SH-SY5Y (cell line): ENCODE results near the gene DPP6.

Experiments used
- GATA2 ChIP-seq: IDR thresholded peaks from 2 replicates; pipeline ENCODE4 v1.6.1; 2011; ENCODE audit warnings: mild to moderate bottlenecking, low read depth, low read length
- GATA3 ChIP-seq: IDR thresholded peaks from 2 replicates; pipeline ENCODE4 v1.6.1; 2011; ENCODE audit warnings: low read depth, mild to moderate bottlenecking, low read length, moderate library complexity

Gene DPP6

GRCh38 chr7:154576604-154577003 lies 524.4 kb downstream of the DPP6 start:
- no peak for TF ChIP-seq GATA3
- no peak for TF ChIP-seq GATA2

GRCh38 chr7:154577141-154577873 lies 525.1 kb downstream of the DPP6 start:
- no peak for TF ChIP-seq GATA3
- TF ChIP-seq GATA2: no peak

- TF ChIP-seq GATA3 (no peak), GATA2 (no peak)
Observed at GRCh38 chr7:154578336-154578735, 526.1 kb downstream of the DPP6 start.

GRCh38 chr7:154579711-154580110 lies 527.5 kb downstream of the DPP6 start:
- TF ChIP-seq GATA3: no peak
- no peak for TF ChIP-seq GATA2

- TF ChIP-seq GATA3 (no peak), GATA2 (no peak)
Observed at GRCh38 chr7:154581251-154581890, 529.2 kb downstream of the DPP6 start.

GRCh38 chr7:154583454-154583853 lies 531.3 kb downstream of the DPP6 start:
- TF ChIP-seq GATA2 (no peak), GATA3 (no peak)

- TF ChIP-seq GATA3 (no peak), GATA2 (no peak)
Observed at GRCh38 chr7:154584352-154585252, 532.4 kb downstream of the DPP6 start.

- TF ChIP-seq GATA2: no peak
Observed at GRCh38 chr7:154587792-154588191, 535.6 kb downstream of the DPP6 start.

- TF ChIP-seq GATA2 (peak; percentile 65), GATA3 (no peak)
Observed at GRCh38 chr7:154591544-154591943, 539.3 kb downstream of the DPP6 start.

GRCh38 chr7:154592388-154592787 lies 540.2 kb downstream of the DPP6 start:
- TF ChIP-seq GATA3 (no peak), GATA2 (no peak)

- TF ChIP-seq GATA3: no peak
- TF ChIP-seq GATA2: no peak
Observed at GRCh38 chr7:154598396-154598795, 546.2 kb downstream of the DPP6 start.

- TF ChIP-seq GATA3: no peak
Observed at GRCh38 chr7:154598864-154599263, 546.7 kb downstream of the DPP6 start.

GRCh38 chr7:154610903-154611302 lies 558.7 kb downstream of the DPP6 start:
- TF ChIP-seq GATA3 (peak; percentile 24; the same call in 1 of the 2 replicates), GATA2 (no peak)

- TF ChIP-seq GATA3: no peak
- no peak for TF ChIP-seq GATA2
Observed at GRCh38 chr7:154613811-154614210, 561.6 kb downstream of the DPP6 start.

- TF ChIP-seq GATA2 (no peak), GATA3 (no peak)
Observed at GRCh38 chr7:154620141-154620755, 568.0 kb downstream of the DPP6 start.
